HG03460 (cell line): ENCODE data around the gene USP32.

Source experiments
- ATAC-seq: cut with Tn5 transposase; IDR thresholded peaks from one replicate; pipeline ENCODE4 v1.9.1; 2021; ENCODE audit not compliant: unreplicated experiment

The USP32 gene

DNA sequence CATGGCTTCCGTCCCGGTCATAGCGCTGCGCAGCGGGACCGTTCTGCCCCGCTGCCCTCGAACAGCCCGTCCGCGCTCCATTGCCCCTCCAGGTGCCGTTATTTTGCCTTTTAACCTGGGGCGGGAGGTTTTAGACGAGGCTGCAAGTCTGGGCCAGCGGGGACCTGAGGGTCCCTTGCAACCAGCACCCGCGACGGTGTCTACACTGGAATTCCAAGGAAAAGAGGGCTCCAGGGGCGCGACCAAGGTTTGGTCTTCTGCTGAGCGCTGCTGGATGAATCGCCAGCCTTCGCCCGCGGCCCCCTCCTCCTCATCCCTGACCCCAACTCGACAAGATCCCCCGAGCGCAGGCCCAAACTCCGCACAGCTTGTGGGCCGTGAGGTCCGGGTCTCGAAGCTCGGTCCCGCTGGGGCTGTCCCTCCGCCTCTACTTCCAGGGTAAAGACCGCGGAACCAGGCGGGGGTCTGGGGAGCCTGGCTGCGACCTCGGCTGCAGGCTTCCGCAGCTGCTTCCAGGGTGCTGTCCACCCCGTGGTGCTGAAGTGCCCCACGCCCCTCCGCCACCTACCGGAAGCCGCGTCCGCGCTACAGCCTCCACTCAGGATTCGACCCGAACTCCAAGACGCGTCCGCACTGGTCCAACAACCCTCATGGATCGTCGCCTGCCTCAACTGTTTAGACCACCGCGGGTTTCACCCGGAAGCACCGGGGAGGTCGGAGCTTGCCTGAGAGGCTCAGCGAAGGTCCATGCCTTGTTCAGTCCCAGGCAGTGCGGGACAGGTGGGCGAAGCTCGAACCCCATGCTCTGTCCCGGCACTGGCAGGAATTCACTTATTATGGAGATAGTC lies 252.3 kb downstream of the USP32 start:
- ATAC-seq = no peak

DNA sequence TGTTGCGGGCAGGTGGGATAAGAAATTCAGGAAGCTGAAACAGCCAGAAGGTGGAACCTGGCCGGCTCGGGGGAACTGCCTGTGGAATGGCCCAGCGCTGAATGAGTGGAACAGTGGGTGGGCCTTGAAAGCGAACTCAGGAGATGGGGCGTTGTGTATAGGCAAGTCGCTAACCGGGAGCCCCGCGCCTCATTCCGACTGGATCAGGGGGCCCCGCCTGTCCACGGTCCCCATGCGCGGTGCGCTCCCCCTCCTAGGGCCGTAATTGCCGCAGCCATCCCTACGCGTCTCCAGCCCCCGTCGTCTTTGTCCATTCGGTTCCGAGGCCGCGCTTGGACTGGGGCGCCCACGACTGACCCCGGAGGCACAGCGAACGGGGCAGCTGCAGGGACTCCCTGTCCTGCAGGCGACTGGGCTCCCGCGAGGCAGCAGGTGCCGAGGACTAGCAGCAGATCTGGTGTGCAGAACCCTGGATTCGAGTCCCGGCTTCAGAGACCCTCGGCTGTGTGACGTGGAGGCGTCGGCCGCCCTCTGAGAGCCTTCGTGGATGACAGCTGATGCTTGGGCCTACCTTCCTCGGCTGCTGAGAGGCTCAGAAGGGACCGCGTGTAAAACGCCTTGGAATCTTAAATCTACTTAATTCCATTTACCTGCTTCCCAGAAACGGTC lies 253.0 kb downstream of the USP32 start:
- no peak for ATAC-seq

DNA sequence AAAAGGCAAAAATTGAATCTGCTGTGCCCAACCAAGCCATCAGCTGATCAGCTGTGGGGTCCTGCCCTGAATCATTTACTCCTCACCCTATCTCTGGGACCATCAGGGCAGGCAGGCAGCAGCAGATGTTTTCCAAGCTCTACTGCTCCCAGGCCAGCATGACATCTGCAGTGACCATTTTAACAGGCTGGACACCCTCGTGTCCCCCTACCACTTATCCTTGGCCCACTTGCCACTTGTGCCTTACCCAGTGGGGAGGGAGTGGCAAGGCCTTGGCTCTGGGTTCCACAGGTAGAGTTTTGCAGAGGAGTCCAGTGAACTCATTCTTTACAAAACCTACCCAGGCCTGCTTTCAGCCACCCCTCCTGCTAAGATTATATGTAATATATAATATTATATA lies 254.2 kb downstream of the USP32 start:
- ATAC-seq = no peak

DNA sequence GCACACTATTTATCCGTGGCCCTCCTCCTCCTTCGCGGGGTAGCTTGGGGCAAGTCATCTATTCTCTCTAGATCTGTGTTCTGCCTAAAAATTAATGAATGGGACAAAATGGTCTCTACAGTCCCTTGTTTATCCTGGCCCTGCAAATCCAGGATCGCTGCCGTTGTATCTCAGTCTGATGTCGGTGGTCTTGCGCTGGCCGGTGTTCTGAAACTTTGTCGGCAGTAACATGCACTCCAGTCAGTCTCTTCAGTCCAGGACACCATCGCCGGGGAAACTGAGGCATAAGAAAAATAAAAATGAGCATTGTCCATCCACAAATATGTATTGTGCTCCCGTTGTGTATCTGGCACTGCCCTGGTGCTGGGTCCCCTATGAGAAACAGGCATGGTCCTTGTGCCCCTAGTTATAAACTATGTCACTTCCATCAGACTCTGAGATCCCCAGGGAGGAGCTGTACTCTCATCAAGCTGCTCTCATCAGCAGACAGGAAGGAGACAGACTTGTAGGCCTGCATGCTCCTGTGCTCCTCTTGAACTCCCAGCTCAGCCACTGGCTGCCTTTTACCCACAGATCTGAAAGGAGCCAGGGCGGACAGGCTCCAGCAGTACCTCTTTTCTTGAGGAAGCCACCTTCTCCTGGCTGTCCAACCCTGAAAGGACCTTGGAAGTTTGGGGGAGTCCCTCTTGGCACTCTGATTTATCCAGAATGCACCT lies 255.8 kb downstream of the USP32 start:
- no peak for ATAC-seq

DNA sequence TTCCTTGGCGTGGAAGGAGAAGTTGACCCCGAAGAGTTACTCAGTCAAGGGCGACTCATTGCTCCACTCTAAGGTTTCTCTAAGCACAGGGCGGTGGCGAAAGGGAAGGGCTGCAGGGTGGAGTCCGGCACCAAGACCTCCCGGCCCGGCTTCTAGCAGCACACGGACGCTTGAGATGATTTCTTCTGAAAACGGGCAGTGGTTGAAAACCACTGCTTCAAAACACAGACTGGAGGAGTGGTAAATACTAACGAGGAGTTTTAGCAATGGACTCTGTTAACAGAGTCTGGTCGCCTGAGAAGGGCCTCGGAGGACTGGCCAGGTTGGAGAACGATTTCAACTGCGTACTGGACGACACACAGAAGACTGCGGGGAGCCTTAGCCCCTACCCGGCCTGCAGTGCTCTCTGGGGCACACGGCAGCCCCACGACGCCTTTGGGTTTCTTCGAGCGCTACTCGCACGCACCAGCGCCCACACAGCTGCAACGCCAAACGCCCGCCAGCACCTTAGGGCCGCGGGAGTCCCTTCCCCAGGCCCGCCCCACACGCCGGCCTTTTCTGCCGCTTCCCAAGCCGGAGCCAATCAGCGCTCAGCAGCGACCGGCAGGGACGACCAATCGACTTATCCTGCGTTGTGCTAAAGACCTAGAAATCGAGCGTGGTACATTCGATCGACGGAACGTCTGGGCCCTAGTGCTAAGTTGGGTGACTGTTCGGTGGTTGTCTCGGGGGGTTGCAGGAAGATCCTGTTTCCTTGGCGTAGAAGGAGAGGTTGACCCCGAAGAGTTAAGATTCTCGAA lies 256.6 kb downstream of the USP32 start:
- peak; percentile 86 for ATAC-seq

DNA sequence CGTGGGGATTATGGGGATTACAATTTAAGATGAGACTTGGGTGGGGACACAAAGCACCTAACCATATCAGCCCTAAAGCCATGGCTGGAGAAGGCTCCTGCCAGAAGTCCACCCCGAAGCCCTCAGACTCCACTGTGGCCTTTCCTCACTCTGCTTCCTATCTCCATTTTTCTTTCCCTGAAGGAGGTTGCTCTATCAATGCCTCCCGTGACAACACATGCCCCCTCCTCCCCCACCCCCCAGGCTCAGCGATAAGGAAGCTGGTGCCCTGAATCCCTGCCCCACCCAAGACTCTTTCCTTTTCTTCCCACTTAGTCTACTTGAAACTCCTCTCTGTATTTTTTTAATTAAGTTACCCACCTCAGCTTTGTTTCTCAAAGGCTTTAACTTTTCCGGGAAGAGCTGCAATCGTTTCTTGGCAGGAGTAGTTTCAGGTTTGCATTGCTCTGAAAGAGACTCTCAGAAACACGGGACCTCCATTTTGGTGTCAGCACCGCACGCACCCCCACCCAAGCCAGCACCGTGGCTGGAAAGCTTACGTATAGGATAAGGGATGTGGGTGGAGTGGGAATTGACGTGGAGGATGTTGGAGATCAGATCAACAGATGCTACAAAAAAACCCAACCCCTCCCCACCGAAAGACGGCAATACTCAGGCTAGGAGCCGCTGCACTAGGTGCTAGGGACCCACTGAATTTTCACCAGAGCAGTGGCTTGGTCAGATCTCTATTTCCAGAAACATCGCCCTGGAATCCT lies 257.4 kb downstream of the USP32 start:
- ATAC-seq = peak; percentile 20

DNA sequence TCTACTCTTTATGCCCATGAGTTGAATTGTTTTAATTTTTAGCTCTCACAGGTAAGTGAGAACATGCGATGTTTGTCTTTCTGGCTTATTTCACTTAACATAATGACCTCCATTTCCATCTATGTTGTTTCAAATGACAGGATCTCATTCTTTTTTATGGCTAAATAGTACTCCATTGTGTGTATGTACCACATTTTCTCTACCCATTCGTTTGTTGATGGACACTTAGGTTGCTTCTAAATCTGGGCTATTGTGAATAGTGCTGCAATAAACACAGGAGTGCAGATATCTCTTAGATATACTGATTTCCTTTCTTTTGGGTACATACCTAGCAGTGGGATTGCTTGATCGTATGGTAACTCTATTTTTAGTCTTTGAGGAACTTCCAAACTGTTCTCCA lies 261.5 kb downstream of the USP32 start:
- ATAC-seq = no peak

DNA sequence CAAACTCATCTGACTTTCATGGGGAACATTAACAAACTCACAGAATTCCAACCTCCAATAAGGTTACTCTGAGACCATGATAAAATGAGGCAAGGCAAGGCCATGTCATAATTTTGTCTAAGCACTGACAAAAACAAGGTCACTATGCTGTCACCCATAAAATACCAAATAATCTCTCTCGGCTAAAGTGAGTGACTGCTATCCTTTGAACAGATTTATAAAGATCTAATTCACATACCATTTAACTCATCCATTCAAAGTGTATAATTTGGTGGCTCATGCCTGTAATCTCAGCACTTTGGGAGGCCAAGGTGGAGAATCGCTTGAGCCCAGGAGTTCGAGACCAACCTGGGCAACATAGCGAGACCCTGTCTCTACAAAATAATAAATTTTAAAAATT lies 262.8 kb downstream of the USP32 start:
- no peak for ATAC-seq
